Mesenchymal stem cell (in vitro differentiated cells and primary cell): ENCODE data around the gene AHSG.

Source experiments
- DNase-seq: peaks from one replicate; pipeline ENCODE4 v3.0.0-alpha.2; 2013
- H2AFZ ChIP-seq: one replicate; pipeline ENCODE4 v1.6.1; 2013; ENCODE audit warnings: low read depth, mild to moderate bottlenecking, control low read depth, inconsistent platforms, low read length, moderate library complexity
- H2AK5ac ChIP-seq: 2 replicates; pipeline ENCODE4 v1.6.1; 2013; ENCODE audit warnings: low read length, moderate library complexity, mild to moderate bottlenecking, inconsistent platforms; ENCODE audit not compliant: severe bottlenecking
- H2BK120ac ChIP-seq: one replicate; pipeline ENCODE4 v1.6.1; 2013; ENCODE audit warnings: low read depth, mild to moderate bottlenecking, inconsistent platforms, low read length, moderate library complexity
- H2BK12ac ChIP-seq, 2 experiments: one replicate each; pipeline ENCODE4 v1.6.1; 2013; ENCODE audit warnings: inconsistent platforms in 2 of 2, low read length in 2 of 2, mild to moderate bottlenecking in 2 of 2, moderate library complexity in 2 of 2, control low read depth in 1 of 2
- H2BK15ac ChIP-seq: one replicate; pipeline ENCODE4 v1.6.1; 2013; ENCODE audit warnings: mild to moderate bottlenecking, low read depth, inconsistent platforms; ENCODE audit not compliant: poor library complexity, severe bottlenecking
- H2BK5ac ChIP-seq: 2 replicates; pipeline ENCODE4 v1.6.1; 2013; ENCODE audit warnings: low read depth, mild to moderate bottlenecking, low read length, control low read depth, inconsistent platforms; ENCODE audit not compliant: poor library complexity, severe bottlenecking
- H3K14ac ChIP-seq, 2 experiments: one replicate each; pipeline ENCODE4 v1.6.1; 2013; ENCODE audit warnings: inconsistent platforms in 2 of 2, low read length in 2 of 2, control low read depth in 1 of 2, mild to moderate bottlenecking in 1 of 2, moderate library complexity in 1 of 2
- H3K18ac ChIP-seq, 2 experiments: one replicate each; pipeline ENCODE4 v1.6.1; 2013; ENCODE audit warnings: inconsistent platforms in 2 of 2, low read length in 2 of 2, control low read depth in 1 of 2, low read depth in 1 of 2, mild to moderate bottlenecking in 1 of 2
- H3K23ac ChIP-seq, 2 experiments: one replicate each; pipeline ENCODE4 v1.6.1; 2013; ENCODE audit warnings: inconsistent platforms in 2 of 2, low read length in 2 of 2, mild to moderate bottlenecking in 2 of 2, moderate library complexity in 2 of 2, control low read depth in 1 of 2
- H3K27ac ChIP-seq: 2 replicates; pipeline ENCODE4 v1.5.1; 2013; ENCODE audit warnings: mild to moderate bottlenecking, moderate library complexity, low read length, control low read depth, inconsistent platforms; ENCODE audit not compliant: poor library complexity, severe bottlenecking
- H3K27me3 ChIP-seq, 2 experiments: 2 replicates each; pipeline versions ENCODE4 v1.6.1 to v1.7.0; 2013; ENCODE audit warnings: low read length in 2 of 2, mild to moderate bottlenecking in 2 of 2, moderate library complexity in 2 of 2, control low read depth in 1 of 2, inconsistent platforms in 1 of 2; ENCODE audit not compliant: control insufficient read depth in 1 of 2, insufficient read depth in 1 of 2
- H3K36me3 ChIP-seq, 2 experiments: 2 replicates each; pipeline versions ENCODE4 v1.6.1 to v1.7.0; 2013; ENCODE audit warnings: low read length in 2 of 2, control low read depth in 1 of 2, inconsistent platforms in 1 of 2, low read depth in 1 of 2, mild to moderate bottlenecking in 1 of 2; ENCODE audit not compliant: insufficient read depth in 2 of 2, control insufficient read depth in 1 of 2
- H3K4ac ChIP-seq, 2 experiments: one replicate each; pipeline ENCODE4 v1.6.1; 2013; ENCODE audit warnings: inconsistent platforms in 2 of 2, low read length in 2 of 2, mild to moderate bottlenecking in 2 of 2, moderate library complexity in 2 of 2, control low read depth in 1 of 2, low read depth in 1 of 2
- H3K4me1 ChIP-seq: 2 replicates; pipeline ENCODE4 v1.6.1; 2013; ENCODE audit warnings: low read depth, low read length, control low read depth; ENCODE audit not compliant: control insufficient read depth, insufficient read depth
- H3K4me2 ChIP-seq: 2 replicates; pipeline ENCODE4 v1.6.1; 2013; ENCODE audit warnings: low read length, mild to moderate bottlenecking, inconsistent platforms; ENCODE audit not compliant: poor library complexity, severe bottlenecking
- H3K4me3 ChIP-seq, 2 experiments: 2 replicates each; pipeline versions ENCODE4 v1.5.1 to v1.7.0; 2013; ENCODE audit warnings: low read length in 2 of 2, mild to moderate bottlenecking in 2 of 2, control low read depth in 1 of 2, low read depth in 1 of 2; ENCODE audit not compliant: insufficient read depth in 1 of 2
- H3K79me1 ChIP-seq: replicated peaks from 2 replicates; pipeline ENCODE4 v1.6.1; 2013; ENCODE audit warnings: mild to moderate bottlenecking, control low read depth, low read length, inconsistent platforms; ENCODE audit not compliant: poor library complexity, severe bottlenecking
- H3K9ac ChIP-seq: 2 replicates; pipeline ENCODE4 v1.7.0; 2013; ENCODE audit warnings: mild to moderate bottlenecking, low read length, moderate library complexity
- H3K9me3 ChIP-seq: 2 replicates; pipeline ENCODE4 v1.7.0; 2013; ENCODE audit warnings: mild to moderate bottlenecking, low read length; ENCODE audit not compliant: control insufficient read depth
- H4K8ac ChIP-seq: one replicate; pipeline ENCODE4 v1.6.1; 2013; ENCODE audit warnings: inconsistent platforms, mild to moderate bottlenecking, low read length, moderate library complexity
- H4K91ac ChIP-seq: one replicate; pipeline ENCODE4 v1.6.1; 2013; ENCODE audit warnings: mild to moderate bottlenecking, low read length, inconsistent platforms
- WGBS: methylation state at CpG from one replicate; pipeline ENCODE4 v1.1.7; 2013; ENCODE audit warnings: mixed read lengths; 5-methylcytosine and 5-hydroxymethylcytosine counted together

AHSG gene

DNA sequence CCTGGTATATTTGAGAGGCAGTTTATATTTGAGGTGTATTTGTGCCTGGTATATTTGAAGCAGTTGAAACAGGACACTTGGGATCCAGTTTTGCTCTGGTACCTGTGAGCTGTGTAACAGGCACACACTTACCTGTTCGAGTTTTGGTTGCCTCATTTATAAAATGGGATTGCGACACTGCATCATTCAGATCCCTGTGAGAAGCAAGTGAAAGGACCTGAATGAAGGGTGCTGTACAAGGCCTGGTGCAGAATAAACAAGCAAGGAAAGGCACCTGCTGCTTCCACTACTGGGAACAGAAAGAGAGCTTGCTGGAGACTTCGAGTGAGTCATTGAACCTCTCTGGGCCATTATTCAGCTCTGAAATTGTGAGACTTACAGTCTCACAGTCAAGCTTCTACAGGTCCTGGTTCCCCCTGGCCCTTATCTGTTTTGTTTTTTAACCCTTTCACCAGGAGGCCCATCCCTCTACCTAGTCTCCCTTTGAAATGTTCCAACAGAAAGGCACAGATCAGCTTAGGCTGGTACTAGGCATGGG is 38.9 kb downstream of the AHSG start:
- H2BK12ac ChIP-seq: no peak overlapping the region
- no peak overlapping the region for H3K23ac ChIP-seq
- no peak overlapping the region for H3K14ac ChIP-seq
- H3K4me2 ChIP-seq: no peak overlapping the region
- peaks cover 21 to 50% of the 10 kb centered on the region in 2 experiments for H3K27me3 ChIP-seq
- no peak overlapping the region for H2BK5ac ChIP-seq
- H4K91ac ChIP-seq: no peak overlapping the region
- no peaks in the 10 kb centered on the region for H3K9me3 ChIP-seq
- no peak overlapping the region for H3K4me3 ChIP-seq
- H2AFZ ChIP-seq: no peak overlapping the region
- no peak overlapping the region for H3K18ac ChIP-seq
- no peaks in the 10 kb centered on the region for H3K79me1 ChIP-seq
- no peak overlapping the region for H3K4ac ChIP-seq
- peaks cover 2% of the 10 kb centered on the region for H3K4me1 ChIP-seq
- DNase-seq: no peak
- H2BK15ac ChIP-seq: no peak overlapping the region
- no peak overlapping the region for H2BK120ac ChIP-seq
- H3K27ac ChIP-seq: no peak overlapping the region
- no peak overlapping the region for H2AK5ac ChIP-seq
- no peak overlapping the region for H3K9ac ChIP-seq
- WGBS: 79% methylated on average over 3 of the region's 3 CpGs
- H3K36me3 ChIP-seq: no peaks in the 10 kb centered on the region
- no peak overlapping the region for H4K8ac ChIP-seq

DNA sequence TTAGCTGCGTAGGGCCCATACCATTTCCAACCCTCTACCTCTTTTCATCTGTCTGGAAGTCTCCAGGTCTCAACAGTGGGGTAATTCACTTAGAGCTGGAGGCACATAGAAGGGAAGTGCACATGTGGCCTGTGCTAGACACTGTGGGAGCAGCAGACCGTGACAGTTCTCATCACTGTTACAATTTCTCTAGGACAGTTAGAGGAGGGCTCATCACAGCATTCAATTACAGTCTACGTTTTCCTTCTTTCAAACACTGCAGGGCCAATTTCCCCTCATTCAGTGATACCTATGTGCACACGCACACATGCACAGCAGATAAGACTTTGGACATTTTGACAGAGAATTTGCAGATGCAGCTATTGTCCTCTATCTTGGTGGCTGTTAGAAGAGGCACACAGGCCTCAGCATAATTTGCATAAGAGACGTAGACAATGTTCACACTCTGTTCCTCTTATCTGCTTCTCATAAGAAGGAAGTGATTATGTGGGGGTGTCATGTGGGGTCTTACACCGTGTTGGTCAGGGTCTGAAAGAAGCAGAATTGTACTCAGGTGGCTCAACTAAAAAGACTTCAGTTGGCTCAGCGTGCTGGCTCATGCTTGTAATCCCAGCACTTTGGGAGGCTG is 40.3 kb downstream of the AHSG start:
- H4K91ac ChIP-seq: peak overlapping the region; percentile 21
- no peak overlapping the region for H2BK12ac ChIP-seq
- no peaks in the 10 kb centered on the region for H3K9me3 ChIP-seq
- no peak overlapping the region for H3K4ac ChIP-seq
- H3K18ac ChIP-seq: no peak overlapping the region
- H4K8ac ChIP-seq: no peak overlapping the region
- H3K36me3 ChIP-seq: no peaks in the 10 kb centered on the region
- WGBS: 85% methylated on average over 7 of the region's 7 CpGs
- H2AFZ ChIP-seq: no peak overlapping the region
- peaks cover 21 to 50% of the 10 kb centered on the region in 2 experiments for H3K27me3 ChIP-seq
- H3K14ac ChIP-seq: no peak overlapping the region
- no peak overlapping the region for H3K4me2 ChIP-seq
- no peak for DNase-seq
- no peak overlapping the region for H3K27ac ChIP-seq
- no peaks in the 10 kb centered on the region for H3K79me1 ChIP-seq
- no peak overlapping the region for H2BK15ac ChIP-seq
- peaks cover 2% of the 10 kb centered on the region for H3K4me1 ChIP-seq
- no peak overlapping the region for H2BK120ac ChIP-seq
- H2AK5ac ChIP-seq: no peak overlapping the region
- H3K9ac ChIP-seq: no peak overlapping the region
- H3K4me3 ChIP-seq: no peak overlapping the region
- no peak overlapping the region for H2BK5ac ChIP-seq
- H3K23ac ChIP-seq: no peak overlapping the region

DNA sequence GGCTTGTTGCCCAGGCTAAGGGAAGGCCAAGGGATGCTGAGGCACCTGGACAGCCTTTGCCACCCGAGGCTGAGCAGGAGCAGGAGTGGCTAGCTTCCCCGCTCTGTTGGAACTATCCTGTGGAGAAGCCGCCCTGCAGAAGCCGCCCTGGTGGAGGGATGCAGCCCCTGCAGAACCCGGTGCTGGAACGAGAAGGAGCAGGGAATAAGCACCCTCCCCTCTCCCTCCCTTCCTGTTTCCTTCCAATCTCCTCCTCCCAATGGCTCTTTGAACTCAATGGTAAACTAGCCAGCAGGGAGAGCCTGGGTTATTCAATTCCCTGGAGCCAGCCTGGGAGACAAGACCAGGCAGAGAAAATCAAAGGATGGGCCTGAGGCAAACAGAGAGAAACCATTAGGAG is 41.1 kb downstream of the AHSG start:
- peak; percentile 3 for DNase-seq
- no peaks in the 10 kb centered on the region for H3K36me3 ChIP-seq
- H3K23ac ChIP-seq: no peak overlapping the region
- H2BK12ac ChIP-seq: no peak overlapping the region
- no peak overlapping the region for H4K8ac ChIP-seq
- no peak overlapping the region for H2BK5ac ChIP-seq
- H3K9me3 ChIP-seq: no peaks in the 10 kb centered on the region
- no peak overlapping the region for H3K14ac ChIP-seq
- peak overlapping the region in 1 of 2 experiments; percentile 36 for H3K4me3 ChIP-seq
- H3K9ac ChIP-seq: no peak overlapping the region
- no peak overlapping the region for H3K18ac ChIP-seq
- peaks cover 21 to 52% of the 10 kb centered on the region in 2 experiments for H3K27me3 ChIP-seq
- no peak overlapping the region for H3K27ac ChIP-seq
- no peak overlapping the region for H2BK15ac ChIP-seq
- peak overlapping the region; percentile 39 for H2AFZ ChIP-seq
- H3K4me1 ChIP-seq: peaks cover 2% of the 10 kb centered on the region
- H3K79me1 ChIP-seq: no peaks in the 10 kb centered on the region
- no peak overlapping the region for H2AK5ac ChIP-seq
- H3K4me2 ChIP-seq: no peak overlapping the region
- no peak overlapping the region for H4K91ac ChIP-seq
- no peak overlapping the region for H3K4ac ChIP-seq
- H2BK120ac ChIP-seq: no peak overlapping the region
- 25% methylated on average over 6 of the region's 6 CpGs for WGBS

DNA sequence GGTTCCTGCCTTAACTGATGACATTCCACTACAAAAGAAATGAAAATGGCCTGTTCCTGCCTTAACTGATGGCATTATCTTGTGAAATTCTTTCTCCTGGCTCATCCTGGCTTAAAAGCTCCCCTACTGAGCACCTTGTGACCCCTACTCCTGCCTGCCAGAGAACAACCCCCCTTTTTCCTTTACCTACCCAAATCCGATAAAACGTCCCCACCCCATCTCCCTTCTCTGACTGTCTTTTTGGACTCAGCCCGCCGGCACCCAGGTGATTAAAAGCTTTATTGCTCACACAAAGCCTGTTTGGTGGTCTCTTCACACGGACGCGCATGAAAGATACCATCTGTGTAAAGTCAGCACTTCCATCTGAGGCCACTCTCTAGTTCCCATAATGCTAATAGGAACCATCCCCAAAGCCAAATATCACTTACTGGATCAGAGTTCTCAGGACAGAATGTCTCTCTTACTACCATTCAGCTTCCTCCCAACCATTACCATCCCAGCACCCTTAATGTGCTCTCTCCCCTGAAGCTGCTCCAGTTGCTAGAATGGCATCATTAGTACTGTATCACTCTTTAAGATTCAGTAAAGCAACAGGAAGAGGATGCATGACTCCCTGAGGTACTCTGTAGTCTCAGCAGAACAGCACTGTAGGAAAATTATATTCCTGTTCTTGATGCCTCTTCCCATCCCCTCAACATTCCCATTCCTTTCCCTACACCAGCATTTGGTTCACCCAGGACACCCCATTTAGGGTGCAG is 50.7 kb downstream of the AHSG start:
- no peak overlapping the region for H3K23ac ChIP-seq
- H3K36me3 ChIP-seq: no peaks in the 10 kb centered on the region
- no peaks in the 10 kb centered on the region for H3K9me3 ChIP-seq
- no peaks in the 10 kb centered on the region for H3K79me1 ChIP-seq
- no peak overlapping the region for H3K18ac ChIP-seq
- no peaks in the 10 kb centered on the region for H3K4me1 ChIP-seq
- 15% methylated on average over 7 of the region's 7 CpGs for WGBS
- no peak overlapping the region for H2AFZ ChIP-seq
- no peak overlapping the region for H2BK120ac ChIP-seq
- no peak overlapping the region for H2AK5ac ChIP-seq
- H4K91ac ChIP-seq: no peak overlapping the region
- no peak overlapping the region for H3K9ac ChIP-seq
- peaks cover 43 to 44% of the 10 kb centered on the region in 2 experiments for H3K27me3 ChIP-seq
- no peak overlapping the region for H3K4ac ChIP-seq
- H3K4me3 ChIP-seq: no peak overlapping the region
- no peak overlapping the region for H4K8ac ChIP-seq
- H2BK5ac ChIP-seq: no peak overlapping the region
- H3K27ac ChIP-seq: no peak overlapping the region
- no peak overlapping the region for H2BK15ac ChIP-seq
- no peak overlapping the region for H2BK12ac ChIP-seq
- no peak for DNase-seq
- H3K4me2 ChIP-seq: no peak overlapping the region
- no peak overlapping the region for H3K14ac ChIP-seq
